ENCODE results near the gene EARS2. TPM values are rescaled to one million over a fixed set of nuclear protein-coding genes. Genes with fewer than 3 reads are reported as not detected.
"Not testable (repeated sequence)": the region's sequence is repeated elsewhere in the genome, so short reads cannot be mapped to it uniquely, and the experiment has no call there.

The EARS2 gene
- total RNA-seq, 5 donors from 2014 or later (not counting 1 experiment from before 2014, with no cell fraction given), result 10.8 to 19.4 (median 15.9) TPM

- Histone ChIP-seq H3K27me3 (replicated peaks in 1 of 2; ENCODE audit: control insufficient read depth in 2 of 2, extremely low read depth in 1 of 2, insufficient read depth in 2 of 2, low read length in 1 of 2) (no peaks in the 10 kb centered on the region), H3K27ac (ENCODE audit: low read length) (no peak overlapping the region), H3K9me3 (no peaks in the 10 kb centered on the region), H3K4me3 (ENCODE audit: control insufficient read depth in 1 of 2, extremely low read depth in 1 of 2, low read length in 1 of 2) (no peak overlapping the region), H3K4me1 (ENCODE audit: control insufficient read depth in 1 of 2, extremely low read depth in 1 of 2, insufficient read depth in 2 of 2, low read length in 2 of 2) (peaks cover 2 to 12% of the 10 kb centered on the region in 2 experiments), H3K36me3 (ENCODE audit: control insufficient read depth in 2 of 2, extremely low read depth in 1 of 2, insufficient read depth in 1 of 2, low read length in 1 of 2) (peaks cover 16 to 77% of the 10 kb centered on the region in 2 donors)
- ChIA-PET POLR2A (interaction anchor here in 1 of 2 donors (0.6 kb wide), 1 partner anchor 28 kb away, joined by 3 read pairs; no protein-coding TSS in a partner anchor), CTCF (interaction anchor here in 1 of 2 donors (0.7 kb wide), 1 partner anchor 57 kb away, joined by 5 read pairs; no protein-coding TSS in a partner anchor)
- 90% methylated on average over 2 of the region's 3 CpGs for WGBS (ENCODE audit: insufficient coverage)
- Mint-ChIP-seq H3K4me3 (no peak overlapping the region), H3K4me1 (peaks cover 28 to 34% (median 31%) of the 10 kb centered on the region in 3 donors), H3K27me3 (no peaks in the 10 kb centered on the region), H3K9me3 (no peaks in the 10 kb centered on the region), H3K27ac (no peak overlapping the region), H3K36me3 (peaks cover 29% of the 10 kb centered on the region)
- DNase-seq, result no peak
- ATAC-seq (replicated peaks in 1 of 4), result no peak
Observed at GRCh38 chr16:23590181-23590580, 33.0 kb upstream of the EARS2 start.

- Histone ChIP-seq H3K27me3 (replicated peaks in 1 of 2; ENCODE audit: control insufficient read depth in 2 of 2, extremely low read depth in 1 of 2, insufficient read depth in 2 of 2, low read length in 1 of 2) (no peaks in the 10 kb centered on the region), H3K4me3 (ENCODE audit: control insufficient read depth in 1 of 2, extremely low read depth in 1 of 2, low read length in 1 of 2) (no peak overlapping the region), H3K9me3 (no peaks in the 10 kb centered on the region), H3K36me3 (ENCODE audit: control insufficient read depth in 2 of 2, extremely low read depth in 1 of 2, insufficient read depth in 1 of 2, low read length in 1 of 2) (peaks cover 16 to 82% of the 10 kb centered on the region in 2 donors), H3K27ac (ENCODE audit: low read length) (no peak overlapping the region), H3K4me1 (ENCODE audit: control insufficient read depth in 1 of 2, extremely low read depth in 1 of 2, insufficient read depth in 2 of 2, low read length in 2 of 2) (no peaks in the 10 kb centered on the region)
- DNase-seq, result no peak
- H3K36me3 Mint-ChIP-seq, result peaks cover 33% of the 10 kb centered on the region
- 100% methylated on average over 2 of the region's 5 CpGs for WGBS (ENCODE audit: insufficient coverage)
- H3K27me3 Mint-ChIP-seq, result no peaks in the 10 kb centered on the region
- H3K4me1 Mint-ChIP-seq, result peaks cover 14 to 15% (median 14%) of the 10 kb centered on the region in 3 donors
- ChIA-PET POLR2A (no interaction called here), CTCF (interaction anchor here (0.5 to 0.7 kb wide), 2 partner anchors 14 to 18 kb away, joined by 3 read pairs; no protein-coding TSS in a partner anchor)
- H3K4me3 Mint-ChIP-seq, result no peak overlapping the region
- no peak overlapping the region for H3K27ac Mint-ChIP-seq
- ATAC-seq (replicated peaks in 1 of 4), result no peak
- H3K9me3 Mint-ChIP-seq, result no peaks in the 10 kb centered on the region
Observed at GRCh38 chr16:23587726-23588125, 30.6 kb upstream of the EARS2 start.

GRCh38 chr16:23584186-23585076 lies 27.3 kb upstream of the EARS2 start:
- H3K36me3 ChIP-seq (ENCODE audit: control insufficient read depth in 2 of 2, extremely low read depth in 1 of 2, insufficient read depth in 1 of 2, low read length in 1 of 2), result peaks cover 3 to 69% of the 10 kb centered on the region in 2 donors
- Mint-ChIP-seq H3K4me3 (no peak overlapping the region), H3K27me3 (no peaks in the 10 kb centered on the region), H3K9me3 (no peaks in the 10 kb centered on the region), H3K36me3 (peaks cover 32% of the 10 kb centered on the region), H3K27ac (no peak overlapping the region), H3K4me1 (peaks cover 0 to 2% (median 1%) of the 10 kb centered on the region in 3 donors)
- ChIA-PET CTCF (interaction anchor here in 1 of 2 donors (0.7 kb wide), 1 partner anchor 1620 kb away, joined by 3 read pairs; no protein-coding TSS in a partner anchor), POLR2A (interaction anchor here in 1 of 2 donors (0.6 kb wide), 1 partner anchor 74 kb away, joined by 3 read pairs; no protein-coding TSS in a partner anchor)
- H3K27ac ChIP-seq (ENCODE audit: low read length), result no peak overlapping the region
- DNase-seq, result no peak
- H3K27me3 ChIP-seq (replicated peaks in 1 of 2; ENCODE audit: control insufficient read depth in 2 of 2, extremely low read depth in 1 of 2, insufficient read depth in 2 of 2, low read length in 1 of 2), result no peaks in the 10 kb centered on the region
- no peaks in the 10 kb centered on the region for H3K9me3 ChIP-seq
- 97% methylated on average over 6 of the region's 14 CpGs for WGBS (ENCODE audit: insufficient coverage)
- ATAC-seq (replicated peaks in 1 of 4), result no peak
- no peaks in the 10 kb centered on the region for H3K4me1 ChIP-seq (ENCODE audit: control insufficient read depth in 1 of 2, extremely low read depth in 1 of 2, insufficient read depth in 2 of 2, low read length in 2 of 2)
- H3K4me3 ChIP-seq (ENCODE audit: control insufficient read depth in 1 of 2, extremely low read depth in 1 of 2, low read length in 1 of 2), result no peak overlapping the region

- H3K27ac ChIP-seq (ENCODE audit: low read length); H3K4me1 ChIP-seq (ENCODE audit: control insufficient read depth in 1 of 2, extremely low read depth in 1 of 2, insufficient read depth in 2 of 2, low read length in 2 of 2); H3K27me3 Mint-ChIP-seq; H3K9me3 ChIP-seq; H3K4me3 ChIP-seq (ENCODE audit: control insufficient read depth in 1 of 2, extremely low read depth in 1 of 2, low read length in 1 of 2); H3K4me1 Mint-ChIP-seq; H3K9me3 Mint-ChIP-seq; POLR2A ChIA-PET; ATAC-seq (replicated peaks in 1 of 4); DNase-seq; H3K4me3 Mint-ChIP-seq; CTCF ChIA-PET; H3K27me3 ChIP-seq (replicated peaks in 1 of 2; ENCODE audit: control insufficient read depth in 2 of 2, extremely low read depth in 1 of 2, insufficient read depth in 2 of 2, low read length in 1 of 2); H3K27ac Mint-ChIP-seq: not testable (repeated sequence)
- WGBS (ENCODE audit: insufficient coverage), result 100% methylated on average over 4 of the region's 30 CpGs
- H3K36me3 Mint-ChIP-seq, result peaks cover 31% of the 10 kb centered on the region
- peaks cover 0 to 64% of the 10 kb centered on the region in 2 donors for H3K36me3 ChIP-seq (ENCODE audit: control insufficient read depth in 2 of 2, extremely low read depth in 1 of 2, insufficient read depth in 1 of 2, low read length in 1 of 2)
Observed at GRCh38 chr16:23583271-23583670, 26.1 kb upstream of the EARS2 start.

DNA sequence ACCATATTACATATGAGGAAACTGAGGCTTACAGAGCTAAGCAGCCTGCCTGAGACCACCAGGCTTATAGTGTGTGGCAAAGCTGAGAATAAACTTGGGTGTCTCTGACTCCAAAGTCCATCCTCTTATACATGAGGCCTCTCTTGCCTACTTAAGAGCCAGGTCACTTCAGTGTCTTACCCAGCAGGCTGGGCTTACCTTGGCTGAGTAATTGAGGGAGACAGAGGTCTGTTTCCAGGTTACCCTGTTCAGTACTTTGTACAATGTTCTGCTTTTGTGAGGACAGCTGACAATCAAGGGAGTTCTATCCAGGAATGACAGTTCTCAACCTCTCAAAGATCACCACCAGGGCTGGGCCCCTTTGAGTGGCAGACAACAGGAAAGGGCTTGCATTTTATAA lies 24.6 kb upstream of the EARS2 start:
- ATAC-seq (replicated peaks in 1 of 4) (no peak), DNase-seq (no peak)
- ChIA-PET POLR2A (interaction anchor here in 1 of 2 donors (0.7 kb wide), 1 partner anchor 1155 kb away, joined by 3 read pairs; no protein-coding TSS in a partner anchor), CTCF (no interaction called here)
- H3K4me3 Mint-ChIP-seq, result no peak overlapping the region
- no peaks in the 10 kb centered on the region for H3K9me3 Mint-ChIP-seq
- H3K36me3 Mint-ChIP-seq, result peaks cover 31% of the 10 kb centered on the region
- Histone ChIP-seq H3K4me1 (ENCODE audit: control insufficient read depth in 1 of 2, extremely low read depth in 1 of 2, insufficient read depth in 2 of 2, low read length in 2 of 2) (no peaks in the 10 kb centered on the region), H3K27me3 (replicated peaks in 1 of 2; ENCODE audit: control insufficient read depth in 2 of 2, extremely low read depth in 1 of 2, insufficient read depth in 2 of 2, low read length in 1 of 2) (no peaks in the 10 kb centered on the region), H3K36me3 (ENCODE audit: control insufficient read depth in 2 of 2, extremely low read depth in 1 of 2, insufficient read depth in 1 of 2, low read length in 1 of 2) (peaks cover 0 to 58% of the 10 kb centered on the region in 2 donors), H3K27ac (ENCODE audit: low read length) (no peak overlapping the region), H3K4me3 (ENCODE audit: control insufficient read depth in 1 of 2, extremely low read depth in 1 of 2, low read length in 1 of 2) (no peak overlapping the region), H3K9me3 (no peaks in the 10 kb centered on the region)
- H3K27ac Mint-ChIP-seq, result no peak overlapping the region
- H3K4me1 Mint-ChIP-seq, result no peaks in the 10 kb centered on the region
- no peaks in the 10 kb centered on the region for H3K27me3 Mint-ChIP-seq

- H3K27ac Mint-ChIP-seq, result no peak overlapping the region
- ChIA-PET POLR2A (no interaction called here), CTCF (no interaction called here)
- H3K4me1 ChIP-seq (ENCODE audit: control insufficient read depth in 1 of 2, extremely low read depth in 1 of 2, insufficient read depth in 2 of 2, low read length in 2 of 2), result no peaks in the 10 kb centered on the region
- peaks cover 27% of the 10 kb centered on the region for H3K36me3 Mint-ChIP-seq
- H3K36me3 ChIP-seq (ENCODE audit: control insufficient read depth in 2 of 2, extremely low read depth in 1 of 2, insufficient read depth in 1 of 2, low read length in 1 of 2), result peaks cover 0 to 46% of the 10 kb centered on the region in 2 donors
- no peak overlapping the region for H3K27ac ChIP-seq (ENCODE audit: low read length)
- no peaks in the 10 kb centered on the region for H3K4me1 Mint-ChIP-seq
- H3K9me3 Mint-ChIP-seq, result no peaks in the 10 kb centered on the region
- no peak overlapping the region for H3K4me3 ChIP-seq (ENCODE audit: control insufficient read depth in 1 of 2, extremely low read depth in 1 of 2, low read length in 1 of 2)
- ATAC-seq (replicated peaks in 1 of 4) (no peak), DNase-seq (no peak)
- H3K9me3 ChIP-seq, result no peaks in the 10 kb centered on the region
- no peaks in the 10 kb centered on the region for H3K27me3 Mint-ChIP-seq
- no peaks in the 10 kb centered on the region for H3K27me3 ChIP-seq (replicated peaks in 1 of 2; ENCODE audit: control insufficient read depth in 2 of 2, extremely low read depth in 1 of 2, insufficient read depth in 2 of 2, low read length in 1 of 2)
- no peak overlapping the region for H3K4me3 Mint-ChIP-seq
Observed at GRCh38 chr16:23580391-23580790, 23.2 kb upstream of the EARS2 start.
